Neural progenitor cell (in vitro differentiated cells): ENCODE data around the gene UBFD1. TPM values are rescaled to one million over a fixed set of nuclear protein-coding genes. Genes with fewer than 3 reads are reported as not detected.

Experiments used
- DNase-seq: peaks from one replicate; pipeline ENCODE4 v3.0.0-alpha.2; 2016; ENCODE audit warnings: low spot score
- H2AFZ ChIP-seq: fragments of 200-600 bp; sonication (generic); replicated peaks from 2 replicates; pipeline ENCODE4 v1.6.1; 2016; ENCODE audit warnings: antibody characterized with exemption
- H3F3A ChIP-seq: fragments of 200-600 bp; sonication (generic); 2 replicates; pipeline ENCODE4 v1.6.1; 2016; ENCODE audit warnings: antibody characterized with exemption, low read depth
- H3K27ac ChIP-seq: fragments of 200-600 bp; sonication (generic); 2 replicates; pipeline ENCODE4 v1.5.1; 2016; ENCODE audit warnings: mild to moderate bottlenecking
- H3K27me3 ChIP-seq: fragments of 200-600 bp; sonication (generic); 2 replicates; pipeline ENCODE4 v1.6.1; 2016; ENCODE audit warnings: mild to moderate bottlenecking, moderate library complexity
- H3K36me3 ChIP-seq: fragments of 200-600 bp; sonication (generic); 2 replicates; pipeline ENCODE4 v1.5.1; 2016
- H3K4me1 ChIP-seq: fragments of 200-600 bp; sonication (generic); 2 replicates; pipeline ENCODE4 v1.6.1; 2016; ENCODE audit warnings: mixed run types
- H3K4me2 ChIP-seq: fragments of 200-600 bp; sonication (generic); 2 replicates; pipeline ENCODE4 v1.6.1; 2016
- H3K4me3 ChIP-seq: fragments of 200-600 bp; sonication (generic); 2 replicates; pipeline ENCODE4 v1.5.1; 2016
- H3K79me2 ChIP-seq: fragments of 200-600 bp; sonication (generic); 2 replicates; pipeline ENCODE4 v1.6.1; 2016; ENCODE audit warnings: low read depth
- H3K9ac ChIP-seq: fragments of 200-600 bp; sonication (generic); 2 replicates; pipeline ENCODE4 v1.6.1; 2016
- H3K9me3 ChIP-seq: fragments of 200-600 bp; sonication (generic); 2 replicates; pipeline ENCODE4 v1.5.1; 2016; ENCODE audit warnings: low read depth
- H4K20me1 ChIP-seq: fragments of 200-600 bp; sonication (generic); 2 replicates; pipeline ENCODE4 v1.6.1; 2016; ENCODE audit warnings: low read depth
- H3K27ac Mint-ChIP-seq: 3 replicates; pipeline ENCODE4 v1.8.0; 2021; ENCODE audit warnings: mixed read lengths
- H3K27me3 Mint-ChIP-seq: 2 replicates; pipeline ENCODE4 v1.8.0; 2022; ENCODE audit warnings: low read depth, mild to moderate bottlenecking, inconsistent platforms, moderate library complexity, mixed read lengths; ENCODE audit not compliant: insufficient read depth
- H3K36me3 Mint-ChIP-seq: 3 replicates; pipeline ENCODE4 v1.8.0; 2021; ENCODE audit warnings: mixed read lengths
- H3K4me1 Mint-ChIP-seq: 3 replicates; pipeline ENCODE4 v1.8.0; 2021; ENCODE audit warnings: mixed read lengths
- H3K4me3 Mint-ChIP-seq: 3 replicates; pipeline ENCODE4 v1.8.0; 2021; ENCODE audit warnings: mild to moderate bottlenecking, moderate library complexity, mixed read lengths
- H3K9me3 Mint-ChIP-seq: 3 replicates; pipeline ENCODE4 v1.8.0; 2020; ENCODE audit warnings: mixed read lengths
- EZH2 ChIP-seq: fragments of 200-600 bp; sonication (generic); IDR thresholded peaks from 2 replicates; pipeline ENCODE4 v1.6.1; 2017; ENCODE audit warnings: antibody characterized with exemption, mild to moderate bottlenecking, moderate library complexity
- EZH2phosphoT487 ChIP-seq: fragments of 200-600 bp; sonication (generic); IDR thresholded peaks from 2 replicates; pipeline ENCODE4 v1.6.1; 2017; ENCODE audit warnings: antibody characterized with exemption
- total RNA-seq: library from RNA; depleted of rRNA; stranded (reverse); fragments of >200 nt; gene quantifications from 2 replicates; pipeline ENCODE4 v1.2.3, GENCODE V29; 2015; ENCODE audit warnings: low replicate concordance
- TF ChIP-seq, protein P1 (sequence below): fragments of 200-600 bp; sonication (generic); IDR thresholded peaks from 2 replicates; pipeline ENCODE4 v1.5.1; 2017; ENCODE audit warnings: antibody characterized with exemption, mild to moderate bottlenecking

Gene UBFD1
- total RNA-seq, 1 donor from 2014 or later = 64.9 TPM

DNA sequence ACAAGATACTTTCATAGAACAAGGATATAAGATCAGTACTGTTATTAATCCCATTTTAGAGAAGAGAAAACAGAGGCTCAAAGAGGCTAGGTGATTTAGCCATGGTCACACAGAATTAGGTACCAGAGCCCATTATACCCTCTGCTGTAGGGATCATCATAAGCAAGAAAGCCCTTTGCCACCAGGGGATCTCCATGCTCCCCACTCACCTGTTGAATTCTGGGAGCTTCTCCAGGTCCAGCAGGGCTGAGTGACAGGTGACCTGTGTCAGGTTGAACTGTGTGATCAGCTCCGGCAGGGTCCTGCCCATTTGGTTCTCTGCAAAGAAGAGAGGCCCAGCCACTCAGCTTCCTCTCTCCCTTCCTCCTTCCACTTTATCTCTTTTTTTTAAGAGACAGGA lies 25.1 kb upstream of the UBFD1 start:
- no peak overlapping the region for H3K4me2 ChIP-seq
- H2AFZ ChIP-seq = no peak overlapping the region
- no peaks in the 10 kb centered on the region for H3K9me3 ChIP-seq
- Mint-ChIP-seq H3K4me3 (no peak overlapping the region), H3K27me3 (no peaks in the 10 kb centered on the region), H3K36me3 (peaks cover 4% of the 10 kb centered on the region), H3K4me1 (no peaks in the 10 kb centered on the region), H3K9me3 (no peaks in the 10 kb centered on the region), H3K27ac (no peak overlapping the region)
- DNase-seq = no peak
- H3F3A ChIP-seq = no peaks in the 10 kb centered on the region
- TF ChIP-seq EZH2 (no peak), EZH2phosphoT487 (no peak)
- TF ChIP-seq, protein P1, sequence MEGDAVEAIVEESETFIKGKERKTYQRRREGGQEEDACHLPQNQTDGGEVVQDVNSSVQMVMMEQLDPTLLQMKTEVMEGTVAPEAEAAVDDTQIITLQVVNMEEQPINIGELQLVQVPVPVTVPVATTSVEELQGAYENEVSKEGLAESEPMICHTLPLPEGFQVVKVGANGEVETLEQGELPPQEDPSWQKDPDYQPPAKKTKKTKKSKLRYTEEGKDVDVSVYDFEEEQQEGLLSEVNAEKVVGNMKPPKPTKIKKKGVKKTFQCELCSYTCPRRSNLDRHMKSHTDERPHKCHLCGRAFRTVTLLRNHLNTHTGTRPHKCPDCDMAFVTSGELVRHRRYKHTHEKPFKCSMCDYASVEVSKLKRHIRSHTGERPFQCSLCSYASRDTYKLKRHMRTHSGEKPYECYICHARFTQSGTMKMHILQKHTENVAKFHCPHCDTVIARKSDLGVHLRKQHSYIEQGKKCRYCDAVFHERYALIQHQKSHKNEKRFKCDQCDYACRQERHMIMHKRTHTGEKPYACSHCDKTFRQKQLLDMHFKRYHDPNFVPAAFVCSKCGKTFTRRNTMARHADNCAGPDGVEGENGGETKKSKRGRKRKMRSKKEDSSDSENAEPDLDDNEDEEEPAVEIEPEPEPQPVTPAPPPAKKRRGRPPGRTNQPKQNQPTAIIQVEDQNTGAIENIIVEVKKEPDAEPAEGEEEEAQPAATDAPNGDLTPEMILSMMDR = no peak
- no peaks in the 10 kb centered on the region for H3K79me2 ChIP-seq
- H4K20me1 ChIP-seq = peaks cover 5% of the 10 kb centered on the region
- no peak overlapping the region for H3K9ac ChIP-seq
- no peaks in the 10 kb centered on the region for H3K36me3 ChIP-seq
- no peak overlapping the region for H3K4me3 ChIP-seq
- no peaks in the 10 kb centered on the region for H3K27me3 ChIP-seq
- no peak overlapping the region for H3K27ac ChIP-seq
- no peaks in the 10 kb centered on the region for H3K4me1 ChIP-seq

GRCh38 chr16:23534868-23535860 lies 22.4 kb upstream of the UBFD1 start:
- Histone ChIP-seq H3K27ac (no peak overlapping the region), H4K20me1 (peaks cover 8% of the 10 kb centered on the region), H3K9me3 (no peaks in the 10 kb centered on the region), H3K4me2 (no peak overlapping the region), H3K36me3 (no peaks in the 10 kb centered on the region), H3K79me2 (no peaks in the 10 kb centered on the region), H3K9ac (no peak overlapping the region), H3K4me3 (no peak overlapping the region), H3F3A (no peaks in the 10 kb centered on the region), H3K4me1 (no peaks in the 10 kb centered on the region), H3K27me3 (no peaks in the 10 kb centered on the region), H2AFZ (no peak overlapping the region)
- no peaks in the 10 kb centered on the region for H3K4me1 Mint-ChIP-seq
- TF ChIP-seq EZH2 (no peak), EZH2phosphoT487 (no peak)
- TF ChIP-seq, protein P1 = no peak
- no peak for DNase-seq
- H3K4me3 Mint-ChIP-seq = no peak overlapping the region
- peaks cover 4% of the 10 kb centered on the region for H3K36me3 Mint-ChIP-seq
- no peak overlapping the region for H3K27ac Mint-ChIP-seq
- H3K27me3 Mint-ChIP-seq = no peaks in the 10 kb centered on the region
- H3K9me3 Mint-ChIP-seq = no peaks in the 10 kb centered on the region

- no peaks in the 10 kb centered on the region for H3K4me1 ChIP-seq
- no peaks in the 10 kb centered on the region for H3K79me2 ChIP-seq
- H3K27ac ChIP-seq = no peak overlapping the region
- no peak for DNase-seq
- Mint-ChIP-seq H3K36me3 (peaks cover 4% of the 10 kb centered on the region), H3K27me3 (no peaks in the 10 kb centered on the region), H3K4me1 (no peaks in the 10 kb centered on the region), H3K9me3 (no peaks in the 10 kb centered on the region), H3K4me3 (no peak overlapping the region), H3K27ac (no peak overlapping the region)
- H3K4me3 ChIP-seq = no peak overlapping the region
- H3K27me3 ChIP-seq = no peaks in the 10 kb centered on the region
- H3K9me3 ChIP-seq = no peaks in the 10 kb centered on the region
- no peak overlapping the region for H2AFZ ChIP-seq
- H3K36me3 ChIP-seq = no peaks in the 10 kb centered on the region
- H3K4me2 ChIP-seq = no peak overlapping the region
- H3K9ac ChIP-seq = no peak overlapping the region
- TF ChIP-seq EZH2phosphoT487 (no peak), EZH2 (no peak)
- TF ChIP-seq, protein P1 = no peak
- peaks cover 8% of the 10 kb centered on the region for H4K20me1 ChIP-seq
- no peaks in the 10 kb centered on the region for H3F3A ChIP-seq
These were observed 21.6 kb upstream of the UBFD1 start for GRCh38 chr16:23535901-23536300.
